Chondrocyte (in vitro differentiated cells): ENCODE data around the gene TMEM254. TPM values are rescaled to one million over a fixed set of nuclear protein-coding genes. Genes with fewer than 3 reads are reported as not detected.

ENCODE experiments used
- DNase-seq: peaks from one replicate; pipeline ENCODE4 v3.0.0; 2021; ENCODE audit warnings: mixed read lengths, low spot score
- H3K27ac Mint-ChIP-seq: one replicate; pipeline ENCODE4 v1.8.0; 2021; ENCODE audit warnings: mild to moderate bottlenecking, moderate library complexity, mixed read lengths; ENCODE audit not compliant: unreplicated experiment
- H3K27me3 Mint-ChIP-seq: 2 replicates; pipeline ENCODE4 v1.8.0; 2021; ENCODE audit warnings: low read depth, mixed read lengths
- H3K36me3 Mint-ChIP-seq: 2 replicates; pipeline ENCODE4 v1.8.0; 2021; ENCODE audit warnings: low read depth, mixed read lengths
- H3K4me1 Mint-ChIP-seq: 2 replicates; pipeline ENCODE4 v1.8.0; 2021; ENCODE audit warnings: low read depth, mild to moderate bottlenecking, mixed read lengths
- H3K4me3 Mint-ChIP-seq: one replicate; pipeline ENCODE4 v1.8.0; 2021; ENCODE audit warnings: mild to moderate bottlenecking, moderate library complexity, mixed read lengths; ENCODE audit not compliant: unreplicated experiment
- H3K9me3 Mint-ChIP-seq: 2 replicates; pipeline ENCODE4 v1.8.0; 2021; ENCODE audit warnings: low read depth, mixed read lengths
- CTCF ChIP-seq: fragments of 200-600 bp; sonication (generic); IDR thresholded peaks from 2 replicates; pipeline ENCODE4 v1.5.0; 2021; ENCODE audit warnings: antibody characterized with exemption, mild to moderate bottlenecking, moderate library complexity
- total RNA-seq: library from RNA; stranded (reverse); gene quantifications from 3 replicates; pipeline ENCODE4 v1.2.1, GENCODE V29; 2021

The TMEM254 gene
- total RNA-seq, 1 donor from 2014 or later = 19.6 TPM

DNA sequence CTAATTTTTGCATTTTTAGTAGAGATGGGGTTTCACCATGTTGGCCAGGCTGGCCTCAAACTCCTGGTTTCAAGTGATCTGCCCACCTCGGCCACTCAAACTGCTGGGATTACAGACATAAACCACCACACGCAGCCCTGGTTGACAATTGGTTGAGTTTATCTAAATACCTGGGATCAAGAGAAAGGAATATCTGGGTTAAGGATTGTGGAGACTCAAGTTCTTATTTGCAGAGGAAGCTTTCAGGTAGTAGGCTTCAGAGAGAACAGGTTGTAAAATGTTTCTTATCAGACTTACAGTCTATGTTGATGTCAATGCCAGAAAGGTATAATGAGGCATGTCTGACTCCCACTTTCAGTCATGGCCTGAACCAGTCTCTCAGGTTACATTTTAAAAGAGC is 5.9 kb upstream of the TMEM254 start:
- Mint-ChIP-seq H3K4me1 (no peaks in the 10 kb centered on the region), H3K4me3 (no peak overlapping the region), H3K27me3 (no peaks in the 10 kb centered on the region), H3K27ac (no peak overlapping the region), H3K9me3 (peaks cover 5% of the 10 kb centered on the region), H3K36me3 (no peaks in the 10 kb centered on the region)
- TF ChIP-seq CTCF = no peak
- DNase-seq = no peak

- Mint-ChIP-seq H3K27ac (no peak overlapping the region), H3K9me3 (no peaks in the 10 kb centered on the region), H3K4me3 (no peak overlapping the region), H3K4me1 (peaks cover 18% of the 10 kb centered on the region), H3K27me3 (no peaks in the 10 kb centered on the region), H3K36me3 (no peaks in the 10 kb centered on the region)
- no peak for DNase-seq
- TF ChIP-seq CTCF = no peak
Observed at GRCh38 chr10:80075781-80076180, 2.7 kb upstream of the TMEM254 start.

DNA sequence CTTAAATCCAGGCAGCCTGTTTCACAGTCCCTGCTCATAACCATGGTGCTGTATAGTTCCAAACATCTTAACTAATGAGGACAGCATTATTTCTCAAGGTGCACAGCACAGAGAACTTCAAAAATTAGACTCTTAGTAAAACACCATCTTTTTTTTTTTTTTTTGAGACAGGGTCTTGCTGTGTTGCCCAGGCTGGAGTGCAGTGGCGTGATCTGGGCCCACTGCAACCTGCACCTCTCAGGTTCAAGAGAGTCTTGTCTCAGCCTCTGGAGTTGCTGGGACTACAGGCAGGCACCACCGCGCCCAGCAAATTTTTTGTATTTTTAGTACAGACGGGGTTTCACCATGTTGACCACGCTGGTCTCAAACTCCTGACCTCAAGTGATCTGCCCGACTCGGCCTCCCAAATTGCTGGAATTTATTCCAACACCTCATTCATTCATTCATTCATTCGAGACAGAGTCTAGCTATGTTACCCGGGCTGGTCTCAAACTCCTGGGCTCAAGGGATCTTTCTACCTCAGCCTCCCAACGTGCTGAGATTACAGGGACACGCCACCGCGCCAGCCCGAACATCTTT is 507 bp upstream of the TMEM254 start:
- Mint-ChIP-seq H3K36me3 (no peaks in the 10 kb centered on the region), H3K27me3 (no peaks in the 10 kb centered on the region), H3K9me3 (no peaks in the 10 kb centered on the region), H3K4me1 (peaks cover 18% of the 10 kb centered on the region), H3K4me3 (peak overlapping the region; percentile 91), H3K27ac (peak overlapping the region; percentile 86)
- DNase-seq = no peak
- TF ChIP-seq CTCF = no peak

GRCh38 chr10:80079312-80079719 is 851 bp downstream of the TMEM254 start:
- Mint-ChIP-seq H3K27me3 (no peaks in the 10 kb centered on the region), H3K4me3 (peak overlapping the region; percentile 91), H3K27ac (peak overlapping the region; percentile 86), H3K4me1 (peaks cover 18% of the 10 kb centered on the region), H3K9me3 (no peaks in the 10 kb centered on the region), H3K36me3 (peaks cover 3% of the 10 kb centered on the region)
- no peak for DNase-seq
- no peak for TF ChIP-seq CTCF

GRCh38 chr10:80081026-80081425 is 2.6 kb downstream of the TMEM254 start:
- H3K4me1 Mint-ChIP-seq = peaks cover 18% of the 10 kb centered on the region
- no peak overlapping the region for H3K27ac Mint-ChIP-seq
- no peak for TF ChIP-seq CTCF
- no peaks in the 10 kb centered on the region for H3K9me3 Mint-ChIP-seq
- no peak for DNase-seq
- peaks cover 5% of the 10 kb centered on the region for H3K36me3 Mint-ChIP-seq
- no peak overlapping the region for H3K4me3 Mint-ChIP-seq
- no peaks in the 10 kb centered on the region for H3K27me3 Mint-ChIP-seq
